Mucosa of gallbladder (tissue), 1 donor: Measurements from ENCODE around the gene PTPRG. TPM values are rescaled to one million over a fixed set of nuclear protein-coding genes. Genes with fewer than 3 reads are reported as not detected.
A peak's percentile ranks its signal among the peaks of the same experiment; 100 is the strongest.

Experiments used
- DNase-seq: peaks from one replicate; pipeline ENCODE4 v3.0.0-alpha.2; 2020; ENCODE audit warnings: low spot score
- total RNA-seq: library from RNA; stranded (reverse); gene quantifications from one replicate; pipeline ENCODE4 v1.2.1, GENCODE V29; 2021
- donor health status: DM: no; HTN: no; CAD: no.

Gene PTPRG
- total RNA-seq, 1 donor from 2014 or later, result 38.1 TPM

- no peak for DNase-seq
Measured at GRCh38 chr3:61562721-61563312, 1.4 kb downstream of the PTPRG start.

- DNase-seq, result no peak
Measured at GRCh38 chr3:61563313-61564271, 2.2 kb downstream of the PTPRG start.

DNA sequence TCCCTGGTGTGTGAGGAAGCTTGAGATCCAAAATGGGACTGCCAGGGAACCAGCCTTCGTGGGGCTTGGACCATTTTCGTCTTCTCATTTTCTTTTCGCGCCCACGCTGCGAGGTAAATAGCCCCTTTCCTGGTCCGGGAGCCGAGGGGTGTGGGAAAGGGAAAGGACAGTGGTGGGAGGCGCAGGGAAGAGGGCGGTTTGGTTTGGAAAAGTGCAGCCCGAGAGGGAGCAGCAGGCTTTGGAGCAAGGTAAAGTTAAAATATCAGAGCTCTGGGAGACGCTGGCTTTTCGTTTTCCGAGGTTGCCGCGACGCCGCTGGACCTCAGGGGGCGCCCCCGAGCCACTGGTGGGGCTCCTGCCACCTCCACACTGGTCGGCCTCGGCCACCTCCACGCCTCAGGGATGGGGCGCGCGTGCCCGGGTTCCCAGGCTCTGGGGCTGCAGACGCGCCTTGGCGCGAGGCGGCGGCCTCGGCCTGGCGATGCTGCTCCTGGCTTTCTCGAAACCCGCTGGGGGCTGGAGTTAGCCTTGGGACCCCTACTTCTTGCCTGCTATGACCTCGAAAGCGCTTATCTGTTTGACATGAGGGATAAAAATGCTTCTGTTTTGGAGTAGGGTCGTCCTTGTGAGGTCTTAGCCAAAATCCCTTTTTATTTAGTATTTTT is 3.2 kb downstream of the PTPRG start:
- DNase-seq, result peak; percentile 70

DNA sequence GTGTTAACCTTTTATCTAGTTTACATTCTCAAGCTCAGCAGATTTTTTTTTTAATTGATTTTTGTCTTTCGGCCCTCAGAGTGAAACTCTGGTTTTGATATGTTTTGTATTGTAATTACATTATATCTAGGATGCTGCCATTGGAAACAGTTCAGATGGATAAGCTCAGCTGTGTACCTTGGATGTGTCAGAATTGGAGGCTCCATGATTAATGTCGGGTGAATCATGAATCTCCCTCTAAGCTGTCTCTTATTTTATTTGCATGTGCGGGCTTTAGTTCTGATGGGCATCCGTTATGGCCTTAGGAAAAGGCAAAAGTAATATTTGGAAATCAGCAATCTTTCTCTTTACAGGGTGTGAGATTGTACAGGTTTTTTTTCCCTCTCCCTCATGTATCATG is 4.2 kb downstream of the PTPRG start:
- DNase-seq, result no peak

DNA sequence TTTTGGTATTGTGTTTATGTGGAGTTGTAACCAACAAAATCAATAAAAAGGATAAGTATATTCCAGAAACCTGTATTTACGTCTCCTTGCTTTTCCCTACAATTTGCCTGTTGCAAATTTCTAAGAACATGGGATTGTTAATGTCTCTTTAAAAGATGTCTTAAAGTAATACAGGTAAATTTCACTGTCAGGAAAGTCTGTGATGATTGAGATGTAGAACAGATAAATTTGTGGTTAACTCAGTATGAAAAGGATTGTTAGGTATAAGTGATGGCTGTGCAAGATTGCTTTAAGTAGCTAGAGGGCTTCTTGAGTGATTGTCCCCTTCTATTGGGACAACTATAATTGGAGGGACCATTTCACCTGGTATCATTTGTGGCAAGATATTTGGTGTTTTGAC is 6.8 kb downstream of the PTPRG start:
- no peak for DNase-seq

GRCh38 chr3:61569856-61570580 is 8.6 kb downstream of the PTPRG start:
- no peak for DNase-seq

DNA sequence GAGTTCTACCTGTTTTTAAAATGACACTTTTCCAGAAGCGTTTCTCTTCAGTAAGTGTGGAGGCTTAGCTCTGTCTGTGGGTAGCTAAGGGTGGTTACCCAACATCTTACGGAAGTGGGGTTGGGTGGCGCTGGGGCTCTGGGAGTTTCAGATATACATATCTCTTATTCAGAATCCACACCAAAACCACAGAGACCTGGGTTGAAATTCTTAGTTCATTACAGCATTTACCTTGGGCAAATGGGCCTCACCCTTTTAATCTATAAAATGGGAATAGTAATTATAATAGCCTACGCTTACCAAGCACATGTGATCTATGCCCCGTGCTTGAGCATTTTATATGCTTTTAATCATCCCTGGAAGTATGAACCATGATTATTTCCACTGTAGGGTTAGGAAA is 9.4 kb downstream of the PTPRG start:
- DNase-seq, result no peak

DNA sequence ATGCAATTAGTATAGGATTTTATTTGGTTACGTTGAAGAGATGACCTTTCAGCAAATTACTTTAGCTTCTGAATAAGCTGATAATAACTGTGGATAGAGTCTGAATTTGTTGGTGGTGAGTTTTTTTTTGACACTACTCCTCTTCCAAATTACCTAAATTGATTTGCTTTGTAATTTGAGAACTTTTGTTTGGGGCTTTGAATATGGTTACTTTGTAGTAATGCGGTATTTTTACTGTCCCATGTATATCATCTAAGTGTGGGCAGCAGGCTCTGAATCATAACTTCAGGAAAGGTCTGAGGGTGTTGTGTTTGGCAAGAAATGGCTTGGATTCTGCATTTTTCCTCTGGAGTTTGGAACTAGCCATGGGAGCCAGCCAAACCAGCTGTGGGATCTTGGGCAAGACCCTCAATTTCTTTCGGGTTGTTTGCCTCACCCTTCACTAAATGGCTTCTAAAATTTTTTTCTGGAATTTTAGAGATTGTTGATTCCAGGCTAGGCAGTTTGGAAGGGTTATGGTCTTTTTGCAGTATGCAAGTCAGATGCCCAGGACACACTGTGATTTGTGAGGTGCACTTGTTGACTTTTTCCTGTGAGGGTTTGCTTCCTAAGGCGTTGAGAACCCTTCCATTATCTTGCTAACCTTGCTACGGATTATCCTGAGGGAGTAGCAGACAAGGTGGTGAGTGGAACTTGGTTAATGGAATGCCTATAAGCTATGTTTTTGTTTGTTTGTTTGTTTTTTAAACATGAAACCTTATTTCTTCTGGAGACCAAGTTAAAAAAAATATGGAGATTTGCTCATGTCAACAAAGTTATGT is 10.4 kb downstream of the PTPRG start:
- no peak for DNase-seq

- DNase-seq, result no peak
Measured at GRCh38 chr3:61572879-61573278, 11.5 kb downstream of the PTPRG start.

GRCh38 chr3:61573441-61573840 is 12.1 kb downstream of the PTPRG start:
- DNase-seq, result no peak

GRCh38 chr3:61574854-61575253 is 13.5 kb downstream of the PTPRG start:
- no peak for DNase-seq

DNA sequence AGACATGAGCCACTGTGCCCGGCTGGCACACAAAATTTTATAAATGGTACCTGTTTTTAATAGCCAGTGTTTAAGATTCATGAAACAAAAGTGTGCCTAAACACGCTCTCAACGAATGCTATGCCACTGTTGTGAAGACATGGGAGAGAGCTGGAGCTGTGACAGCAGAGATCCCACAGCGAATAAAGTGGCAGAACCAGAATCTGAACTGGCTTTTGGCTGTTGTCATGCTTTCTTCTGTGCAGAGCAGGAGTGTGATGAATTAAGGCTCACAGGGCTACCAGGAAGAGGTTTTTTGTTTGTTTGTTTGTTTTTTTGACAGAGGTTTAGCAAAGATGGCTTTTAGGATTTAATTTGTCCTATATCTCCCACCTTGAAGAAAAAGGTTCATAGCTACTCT is 14.5 kb downstream of the PTPRG start:
- no peak for DNase-seq

DNA sequence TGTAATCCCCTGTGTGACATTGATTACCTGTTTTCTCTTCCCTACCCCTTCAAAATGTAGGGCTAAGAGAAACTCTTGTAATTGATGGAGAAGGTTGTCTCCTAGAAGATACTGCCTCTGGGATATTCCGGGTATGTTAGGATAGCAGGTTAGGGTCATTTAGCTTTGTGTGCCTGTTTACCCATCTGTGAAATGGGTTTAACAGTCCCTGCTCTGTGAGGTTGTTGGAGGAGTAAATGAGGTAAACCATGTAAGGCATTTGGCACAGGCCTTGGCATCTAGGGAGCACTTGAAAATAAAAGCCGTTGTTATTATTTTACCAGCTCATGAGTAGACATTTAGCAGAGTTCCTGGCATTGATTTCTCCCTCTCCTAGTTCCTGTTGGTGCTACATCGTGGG is 16.4 kb downstream of the PTPRG start:
- no peak for DNase-seq

- no peak for DNase-seq
Measured at GRCh38 chr3:61578667-61579367, 17.4 kb downstream of the PTPRG start.

DNA sequence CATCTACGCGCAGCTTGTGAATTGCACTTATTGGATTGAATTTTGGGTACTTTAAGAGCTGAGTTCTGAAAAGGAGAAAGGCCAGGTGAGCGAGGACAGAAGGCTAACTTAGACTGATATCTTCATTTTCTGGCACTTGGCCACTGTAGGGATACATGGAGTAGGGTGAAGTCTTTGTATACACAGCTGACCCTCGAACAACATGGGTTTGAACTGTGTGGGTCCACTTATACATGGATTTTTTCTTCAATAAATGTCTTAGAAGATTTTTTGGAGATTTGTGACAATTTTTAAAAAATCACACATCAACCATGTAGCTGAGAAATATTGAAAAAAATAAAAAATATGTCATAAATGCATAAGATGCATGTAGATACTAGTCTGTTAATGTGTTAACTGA is 18.3 kb downstream of the PTPRG start:
- no peak for DNase-seq

DNA sequence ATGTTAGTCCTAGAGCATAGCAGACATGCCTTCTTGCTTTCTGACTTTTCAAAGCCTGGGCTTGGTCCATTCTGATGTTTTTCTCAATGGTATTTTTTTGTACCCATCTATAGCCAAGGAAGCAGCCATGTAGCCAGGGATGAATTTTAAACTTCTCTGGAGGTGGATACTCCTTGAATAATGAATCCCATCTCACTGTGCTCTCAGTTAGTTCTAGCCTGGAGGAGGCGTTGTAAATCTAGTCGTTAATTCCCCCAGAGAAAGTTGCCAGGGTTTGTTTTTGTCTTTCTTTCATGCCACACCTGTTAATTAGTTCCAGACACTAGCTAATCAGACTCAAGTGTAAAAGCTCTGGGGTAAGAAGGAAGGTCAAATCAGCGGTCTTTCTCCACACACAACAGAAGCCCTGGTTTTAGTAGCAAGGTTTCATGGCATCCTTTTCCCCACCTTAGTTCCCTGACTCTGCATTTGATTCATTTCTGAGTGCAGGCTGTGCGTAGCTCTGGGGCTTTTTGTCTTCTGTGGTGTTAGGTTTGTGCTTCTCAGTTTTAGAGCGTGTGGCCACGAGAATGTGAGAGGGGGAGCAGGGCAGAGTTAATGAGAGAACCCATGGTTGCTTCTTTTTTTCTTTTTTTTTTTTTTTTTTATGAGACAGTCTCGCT is 19.7 kb downstream of the PTPRG start:
- no peak for DNase-seq

DNA sequence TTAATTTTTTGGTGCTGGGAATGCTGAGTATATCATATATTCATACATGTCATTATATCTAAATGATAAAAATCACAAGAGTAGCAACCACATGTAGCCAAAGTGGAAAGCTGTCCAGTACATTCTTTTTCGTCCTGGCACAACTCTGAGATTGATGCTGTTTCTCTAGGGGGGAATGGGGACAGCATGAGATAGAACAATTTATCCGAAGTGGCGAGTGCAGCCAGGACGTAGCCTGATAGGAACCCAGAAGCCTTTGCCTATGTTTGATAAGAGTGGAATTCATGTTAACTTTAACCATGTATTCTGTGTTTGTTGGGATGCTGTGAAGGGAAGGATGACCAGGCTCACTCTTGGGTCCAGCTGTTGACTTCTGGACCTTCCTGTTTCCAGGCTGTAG is 20.9 kb downstream of the PTPRG start:
- DNase-seq, result no peak

GRCh38 chr3:61582846-61583245 is 21.5 kb downstream of the PTPRG start:
- DNase-seq, result no peak

DNA sequence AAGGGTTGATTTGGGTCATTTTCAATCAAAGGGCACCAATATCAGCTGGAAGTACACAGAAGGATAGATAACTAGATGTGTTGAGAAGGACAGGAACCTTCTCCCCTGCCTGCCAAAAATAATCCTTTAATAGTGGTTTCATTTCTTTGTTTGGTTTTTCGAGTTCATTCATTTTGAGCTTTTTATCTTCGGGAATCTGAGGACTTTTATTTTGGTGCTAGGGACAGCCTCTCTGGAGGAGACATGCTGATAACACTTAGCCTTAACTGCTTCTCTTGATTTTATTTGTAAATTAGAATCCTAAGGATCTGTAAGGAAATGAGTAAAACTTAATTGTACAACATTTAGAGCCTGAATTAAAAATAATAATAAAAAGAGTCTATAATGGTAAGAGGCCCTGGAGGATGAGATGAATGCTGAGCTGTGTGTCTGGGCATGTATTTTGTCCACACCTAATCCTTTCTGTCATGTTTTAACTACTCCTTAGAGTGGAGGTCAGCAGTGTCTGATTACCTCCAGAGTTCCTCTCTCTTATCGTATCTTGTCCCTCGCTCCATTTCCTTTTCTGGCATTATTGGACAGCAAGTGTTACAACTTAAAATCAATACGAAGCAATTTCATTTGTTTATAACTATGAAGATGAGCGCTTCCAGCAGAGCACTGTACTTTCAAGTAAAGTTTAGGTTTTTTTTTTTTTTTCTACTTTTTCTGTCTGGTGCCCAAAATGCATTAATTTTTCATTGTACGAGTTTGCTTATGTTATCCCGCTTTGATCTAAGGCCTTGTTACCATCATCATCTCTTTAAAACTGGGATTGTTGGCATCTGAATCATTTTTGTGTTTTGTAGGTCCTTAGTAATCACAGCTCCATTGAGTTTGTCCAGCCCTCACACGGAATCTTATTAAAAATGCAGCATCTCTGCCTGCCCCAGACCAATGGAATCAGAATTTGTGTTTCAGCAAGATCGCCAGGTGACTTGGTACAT is 22.8 kb downstream of the PTPRG start:
- DNase-seq, result no peak
